Tibial nerve (tissue), 4 donors: ENCODE measurements around the gene DNAH14.

Source experiments
- CTCF ChIP-seq, 5 experiments: fragments of 200-600 bp in 3 of 5; fragments of 450-650 bp in 2 of 5; sonication (generic) in 3 of 5; IDR thresholded peaks; one replicate each; pipeline ENCODE4 v1.5.1; 2016 to 2019; ENCODE audit warnings: antibody characterized with exemption in 5 of 5, mild to moderate bottlenecking in 3 of 5, moderate library complexity in 2 of 5
- EP300 ChIP-seq, 2 donors: sonication (generic); formaldehyde crosslinking; IDR thresholded peaks; one replicate each; pipeline ENCODE4 v1.6.1; 2017; ENCODE audit warnings: antibody characterized with exemption in 2 of 2, mild to moderate bottlenecking in 1 of 2
- POLR2A ChIP-seq, 2 donors: fragments of 450-650 bp; IDR thresholded peaks; one replicate each; pipeline ENCODE4 v1.6.1; 2017; ENCODE audit warnings: antibody characterized with exemption in 2 of 2, mild to moderate bottlenecking in 2 of 2, moderate library complexity in 2 of 2

DNA sequence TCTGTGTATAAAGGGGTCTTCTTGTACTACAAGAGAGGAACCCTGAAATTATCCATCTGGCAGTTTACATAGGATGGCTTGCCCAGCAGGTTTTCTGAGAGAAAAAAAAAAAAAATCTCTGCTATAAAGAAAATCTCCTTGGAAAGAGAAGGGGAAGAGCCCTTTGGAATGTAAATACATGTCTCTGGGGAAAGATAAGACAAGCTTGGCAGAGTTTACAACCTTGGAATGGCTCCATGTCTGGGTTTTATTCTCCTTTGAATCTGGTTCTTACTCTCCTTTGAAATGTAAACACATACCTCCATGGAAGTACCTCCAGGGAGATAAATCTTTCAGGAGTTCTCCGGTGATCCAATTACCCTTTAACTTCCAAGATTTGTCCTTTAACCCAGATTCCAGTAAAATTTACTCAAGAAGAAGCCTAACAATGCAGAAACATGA lies 45.1 kb upstream of the DNAH14 start:
- TF ChIP-seq EP300 (IDR thresholded peaks at IDR 0.05), result no peak
- TF ChIP-seq CTCF (IDR thresholded peaks at IDR 0.05), result no peak
- no peak for TF ChIP-seq POLR2A (IDR thresholded peaks at IDR 0.05)
